A673 (cell line): ENCODE measurements around the gene DLG2. TPM values are rescaled to one million over a fixed set of nuclear protein-coding genes. Genes with fewer than 3 reads are reported as not detected.

ENCODE experiments used
- BruUV-seq: library from RNA; stranded (reverse); fragments of 400-500 nt; replicated peaks from 2 replicates; lab custom pipeline; 2021; lab: Mats Ljungman, UMichigan
- CTCF ChIA-PET: fragments of 300-600 bp; sonication (Branson Sonifier 250); formaldehyde crosslinking; loops from one replicate; lab custom pipeline; 2022; ENCODE audit warnings: antibody characterized with exemption; lab: Charles Lee
- POLR2A ChIA-PET: fragments of 300-600 bp; sonication (Branson Sonifier 250); formaldehyde crosslinking; loops from one replicate; lab custom pipeline; 2022; ENCODE audit warnings: antibody characterized with exemption; ENCODE audit not compliant: low non-redundant PET; lab: Charles Lee
- DNase-seq: peaks from one replicate; pipeline ENCODE4 v3.0.0-alpha.2; 2015; ENCODE audit warnings: low spot score
- H3K27ac ChIP-seq: fragments of 200-600 bp; sonication (generic); 2 replicates; pipeline ENCODE4 v1.5.1; 2016; ENCODE audit warnings: mixed run types, low read depth, mild to moderate bottlenecking, mixed read lengths, antibody characterized with exemption, low read length; ENCODE audit not compliant: poor library complexity, severe bottlenecking
- H3K27me3 ChIP-seq: fragments of 200-600 bp; sonication (generic); replicated peaks from 2 replicates; pipeline ENCODE4 v1.6.1; 2017; ENCODE audit warnings: mixed run types, low read depth, mild to moderate bottlenecking, mixed read lengths, antibody characterized with exemption, low read length; ENCODE audit not compliant: insufficient read depth, poor library complexity
- H3K36me3 ChIP-seq: fragments of 200-600 bp; sonication (generic); 2 replicates; pipeline ENCODE4 v1.6.1; 2016; ENCODE audit warnings: mixed run types, mild to moderate bottlenecking, mixed read lengths, antibody characterized with exemption, low read length; ENCODE audit not compliant: insufficient read depth, poor library complexity, severe bottlenecking
- H3K4me1 ChIP-seq: fragments of 200-600 bp; sonication (generic); 2 replicates; pipeline ENCODE4 v1.6.1; 2017; ENCODE audit warnings: mixed run types, mild to moderate bottlenecking, mixed read lengths, antibody characterized with exemption, low read length; ENCODE audit not compliant: insufficient read depth, poor library complexity, severe bottlenecking
- H3K4me3 ChIP-seq: fragments of 200-600 bp; sonication (generic); 2 replicates; pipeline ENCODE4 v1.5.1; 2016; ENCODE audit warnings: low read depth, mixed run types, mild to moderate bottlenecking, mixed read lengths, low read length; ENCODE audit not compliant: poor library complexity, severe bottlenecking
- H3K9me3 ChIP-seq: fragments of 200-600 bp; sonication (generic); 2 replicates; pipeline ENCODE4 v1.6.1; 2016; ENCODE audit warnings: mixed run types, low read depth, mild to moderate bottlenecking, mixed read lengths, antibody characterized with exemption, low read length; ENCODE audit not compliant: poor library complexity, severe bottlenecking
- EZH2 ChIP-seq: fragments of 200-600 bp; sonication (generic); IDR thresholded peaks from 2 replicates; pipeline ENCODE4 v1.6.1; 2017; ENCODE audit warnings: borderline replicate concordance, low read depth, mild to moderate bottlenecking, mixed read lengths, antibody characterized with exemption, low read length; ENCODE audit not compliant: poor library complexity, severe bottlenecking
- intact Hi-C: fragments of 100-400 bp; cut with micrococcal nuclease; formaldehyde crosslinking; loops from one replicate; pipeline ENCODE4 v1.10.0; 2022; ENCODE audit not compliant: unreplicated experiment
- total RNA-seq: library from RNA; stranded (reverse); gene quantifications from 2 replicates; pipeline ENCODE4 v1.2.3, GENCODE V29; 2021
- TF ChIP-seq, protein P1 (sequence below): fragments of 300-800, 200-600 bp; sonication (generic); conservative IDR thresholded peaks from 2 replicates; pipeline ENCODE4 v1.5.1; 2017; ENCODE audit warnings: low read depth, mild to moderate bottlenecking, antibody characterized with exemption, low read length, moderate library complexity, mixed read lengths

DLG2 gene
- total RNA-seq, 1 experiment from 2014 or later = 277 TPM

DNA sequence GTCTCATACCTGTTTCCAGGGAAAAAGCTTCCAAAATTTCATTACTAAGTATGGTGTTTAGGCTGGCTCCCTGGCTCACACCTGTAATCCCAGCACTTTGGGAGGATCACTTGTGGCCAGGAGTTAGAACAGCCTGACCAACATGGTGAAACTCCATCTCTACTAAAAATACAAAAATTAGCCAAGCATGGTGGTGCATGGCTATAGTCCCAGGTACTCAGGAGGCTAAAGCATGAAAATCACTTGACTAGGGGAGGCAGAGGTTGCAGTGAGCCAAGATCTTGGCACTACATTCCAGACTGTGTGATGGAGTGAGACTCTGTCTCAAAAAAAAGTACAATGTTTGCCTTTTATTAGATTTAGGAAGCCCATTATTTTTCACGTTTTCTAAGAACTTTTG is 2009.5 kb downstream of the DLG2 start:
- Histone ChIP-seq H3K27ac (no peak overlapping the region), H3K4me3 (no peak overlapping the region), H3K4me1 (peaks cover 19% of the 10 kb centered on the region), H3K9me3 (no peaks in the 10 kb centered on the region), H3K27me3 (no peaks in the 10 kb centered on the region), H3K36me3 (peaks cover 61% of the 10 kb centered on the region)
- TF ChIP-seq EZH2 = no peak
- TF ChIP-seq, protein P1, sequence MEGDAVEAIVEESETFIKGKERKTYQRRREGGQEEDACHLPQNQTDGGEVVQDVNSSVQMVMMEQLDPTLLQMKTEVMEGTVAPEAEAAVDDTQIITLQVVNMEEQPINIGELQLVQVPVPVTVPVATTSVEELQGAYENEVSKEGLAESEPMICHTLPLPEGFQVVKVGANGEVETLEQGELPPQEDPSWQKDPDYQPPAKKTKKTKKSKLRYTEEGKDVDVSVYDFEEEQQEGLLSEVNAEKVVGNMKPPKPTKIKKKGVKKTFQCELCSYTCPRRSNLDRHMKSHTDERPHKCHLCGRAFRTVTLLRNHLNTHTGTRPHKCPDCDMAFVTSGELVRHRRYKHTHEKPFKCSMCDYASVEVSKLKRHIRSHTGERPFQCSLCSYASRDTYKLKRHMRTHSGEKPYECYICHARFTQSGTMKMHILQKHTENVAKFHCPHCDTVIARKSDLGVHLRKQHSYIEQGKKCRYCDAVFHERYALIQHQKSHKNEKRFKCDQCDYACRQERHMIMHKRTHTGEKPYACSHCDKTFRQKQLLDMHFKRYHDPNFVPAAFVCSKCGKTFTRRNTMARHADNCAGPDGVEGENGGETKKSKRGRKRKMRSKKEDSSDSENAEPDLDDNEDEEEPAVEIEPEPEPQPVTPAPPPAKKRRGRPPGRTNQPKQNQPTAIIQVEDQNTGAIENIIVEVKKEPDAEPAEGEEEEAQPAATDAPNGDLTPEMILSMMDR = no peak
- no peak for DNase-seq
- CTCF ChIA-PET = no interaction called here
- POLR2A ChIA-PET = no interaction called here
- intact Hi-C loops = no loop called here
- no TSS peak for BruUV-seq

DNA sequence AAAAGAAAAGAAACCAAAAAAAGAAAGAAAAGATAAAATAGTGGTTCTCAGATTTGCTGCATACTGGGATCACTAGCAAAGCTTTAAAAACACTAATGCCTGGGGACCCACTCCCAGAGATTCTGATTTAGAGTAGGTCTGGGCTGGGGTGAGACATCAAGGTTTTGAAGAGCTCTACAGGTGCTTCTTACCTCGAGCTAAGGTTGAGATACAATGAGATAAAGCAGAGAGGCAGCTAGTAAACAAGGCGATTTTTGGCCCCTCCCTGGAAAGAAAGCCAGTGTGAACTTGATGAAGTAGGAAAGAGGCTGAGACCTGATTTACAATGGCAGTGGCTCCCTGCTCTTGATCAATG is 2013.4 kb downstream of the DLG2 start:
- BruUV-seq = no TSS peak
- peak overlapping the region; percentile 28 for H3K27ac ChIP-seq
- no peaks in the 10 kb centered on the region for H3K9me3 ChIP-seq
- no peaks in the 10 kb centered on the region for H3K27me3 ChIP-seq
- H3K36me3 ChIP-seq = peaks cover 41% of the 10 kb centered on the region
- ChIA-PET CTCF (no interaction called here), POLR2A (no interaction called here)
- H3K4me3 ChIP-seq = no peak overlapping the region
- TF ChIP-seq, protein P1 = no peak
- no peak for TF ChIP-seq EZH2
- intact Hi-C loops = no loop called here
- DNase-seq = no peak
- peaks cover 57% of the 10 kb centered on the region for H3K4me1 ChIP-seq

DNA sequence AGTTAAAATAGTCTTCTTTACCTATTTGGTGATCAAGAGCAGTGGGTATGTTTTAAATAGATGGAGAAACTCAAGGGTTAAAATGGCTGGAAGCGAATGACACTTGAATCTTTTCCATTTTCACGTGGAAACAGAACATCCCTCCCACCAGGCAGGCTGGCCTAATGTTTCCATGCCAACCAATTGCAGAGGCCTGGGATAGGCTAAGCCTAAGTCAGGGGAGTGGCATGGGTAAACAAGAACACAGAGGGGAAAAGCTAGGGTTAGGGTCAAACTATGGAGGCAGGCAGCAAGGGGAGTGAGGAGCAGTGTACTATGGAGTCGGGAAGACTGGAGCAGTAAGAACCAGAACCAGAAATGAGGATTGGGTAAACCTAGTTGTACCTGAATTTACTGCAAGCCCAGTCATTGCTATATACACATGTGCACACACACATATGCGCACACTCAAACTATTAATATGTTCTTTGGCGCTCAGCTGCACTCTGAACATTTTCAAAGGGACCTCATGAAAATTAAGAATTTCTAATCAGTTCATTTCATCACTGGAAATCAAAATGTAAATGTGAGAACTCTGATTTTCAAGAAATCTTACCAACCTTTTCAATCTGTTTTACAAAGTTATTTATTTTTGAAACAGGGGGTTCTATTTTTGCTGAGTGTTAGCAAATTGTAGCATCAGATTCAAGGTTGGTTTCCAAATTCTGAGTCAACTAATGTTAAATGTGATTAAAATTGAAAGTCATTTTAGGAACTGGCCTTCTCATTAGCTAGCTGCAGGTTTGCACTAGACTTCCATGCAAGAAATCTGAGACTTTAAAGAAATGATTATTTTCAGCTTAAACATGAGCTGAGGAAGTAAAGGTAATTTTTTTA is 2014.0 kb downstream of the DLG2 start:
- Histone ChIP-seq H3K4me3 (no peak overlapping the region), H3K27ac (peak overlapping the region; percentile 28), H3K9me3 (no peaks in the 10 kb centered on the region), H3K4me1 (peaks cover 62% of the 10 kb centered on the region), H3K27me3 (no peaks in the 10 kb centered on the region), H3K36me3 (peaks cover 36% of the 10 kb centered on the region)
- peak; percentile 72 for DNase-seq
- TF ChIP-seq EZH2 = no peak
- TF ChIP-seq, protein P1 = no peak
- ChIA-PET POLR2A (no interaction called here), CTCF (no interaction called here)
- BruUV-seq = no TSS peak
- intact Hi-C loops = no loop called here
